SJCRH30 (cell line): ENCODE results near the gene VPS72. TPM values are rescaled to one million over a fixed set of nuclear protein-coding genes. Genes with fewer than 3 reads are reported as not detected.

ENCODE experiments used
- DNase-seq, 2 experiments: peaks; one replicate each; pipeline ENCODE4 v3.0.0-alpha.2; 2015 to 2020
- H3K27ac ChIP-seq: fragments of 250-450 bp; sonication (Bioruptor Pico); 2 replicates; pipeline ENCODE4 v1.5.1; 2020; ENCODE audit warnings: mild to moderate bottlenecking, moderate library complexity
- H3K27me3 ChIP-seq: fragments of 250-450 bp; sonication (Bioruptor Pico); 2 replicates; pipeline ENCODE4 v1.5.1; 2020; ENCODE audit warnings: mild to moderate bottlenecking, moderate library complexity
- H3K36me3 ChIP-seq: fragments of 250-450 bp; sonication (Bioruptor Pico); 2 replicates; pipeline ENCODE4 v1.5.1; 2020; ENCODE audit warnings: mild to moderate bottlenecking, moderate library complexity
- H3K4me1 ChIP-seq: fragments of 250-450 bp; sonication (Bioruptor Pico); 2 replicates; pipeline ENCODE4 v1.5.1; 2020; ENCODE audit warnings: mild to moderate bottlenecking, moderate library complexity
- H3K4me3 ChIP-seq: fragments of 250-450 bp; sonication (Bioruptor Pico); 2 replicates; pipeline ENCODE4 v1.5.1; 2020; ENCODE audit warnings: mild to moderate bottlenecking, moderate library complexity
- H3K9me3 ChIP-seq: fragments of 250-450 bp; sonication (Bioruptor Pico); replicated peaks from 2 replicates; pipeline ENCODE4 v1.5.1; 2020; ENCODE audit warnings: mild to moderate bottlenecking, moderate library complexity
- total RNA-seq: library from RNA; depleted of rRNA; stranded (reverse); fragments of >200 nt; shearing (Covaris generic); gene quantifications from 2 replicates; pipeline ENCODE4 v1.2.3, GENCODE V29; 2014

VPS72 gene
- total RNA-seq, 1 experiment from 2014 or later = 49.4 TPM

DNA sequence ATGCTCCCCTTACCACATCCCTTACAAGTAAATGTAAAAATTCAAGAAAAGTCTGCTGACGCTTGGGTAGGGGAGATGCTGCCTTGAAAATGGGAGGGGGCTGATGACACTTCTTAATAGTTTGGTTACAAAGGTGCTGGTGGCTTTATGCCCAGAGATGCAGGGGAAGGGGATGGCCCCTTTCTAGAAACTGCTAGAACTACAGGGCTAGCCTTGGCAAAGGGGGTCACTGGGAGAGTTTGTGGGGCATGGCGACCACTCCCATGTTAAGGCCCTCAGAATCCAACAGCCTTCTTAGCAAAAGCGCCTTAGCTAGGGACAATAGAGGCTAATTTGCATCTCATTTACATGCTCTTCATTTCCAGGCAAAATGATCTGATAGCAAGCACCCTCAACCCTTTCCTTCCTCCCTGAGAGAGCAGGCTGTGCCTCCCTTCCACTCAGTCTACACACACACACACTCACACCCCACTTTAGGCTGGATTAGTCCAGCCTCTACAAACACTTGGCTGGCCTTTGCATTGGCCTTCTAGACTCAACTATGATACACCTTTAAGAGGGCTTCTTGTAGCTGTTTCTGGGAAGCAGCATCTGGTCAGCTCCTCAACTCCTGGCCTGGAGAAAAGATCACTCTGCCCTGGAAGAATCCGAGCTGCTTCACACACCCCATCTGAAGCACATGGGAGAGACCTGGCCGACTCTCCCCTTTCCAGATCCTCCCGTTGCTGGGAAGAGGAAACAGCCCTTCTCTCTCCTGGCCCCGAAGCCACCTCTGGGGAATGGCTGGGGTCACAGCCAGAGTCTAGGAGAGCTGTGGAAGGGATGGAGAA lies 45.3 kb downstream of the VPS72 start:
- Histone ChIP-seq H3K27ac (no peak overlapping the region), H3K9me3 (no peaks in the 10 kb centered on the region), H3K4me3 (peak overlapping the region; percentile 65), H3K27me3 (no peaks in the 10 kb centered on the region), H3K36me3 (no peaks in the 10 kb centered on the region), H3K4me1 (peaks cover 30% of the 10 kb centered on the region)
- DNase-seq = peak in 1 of 2 experiments; percentile 28

DNA sequence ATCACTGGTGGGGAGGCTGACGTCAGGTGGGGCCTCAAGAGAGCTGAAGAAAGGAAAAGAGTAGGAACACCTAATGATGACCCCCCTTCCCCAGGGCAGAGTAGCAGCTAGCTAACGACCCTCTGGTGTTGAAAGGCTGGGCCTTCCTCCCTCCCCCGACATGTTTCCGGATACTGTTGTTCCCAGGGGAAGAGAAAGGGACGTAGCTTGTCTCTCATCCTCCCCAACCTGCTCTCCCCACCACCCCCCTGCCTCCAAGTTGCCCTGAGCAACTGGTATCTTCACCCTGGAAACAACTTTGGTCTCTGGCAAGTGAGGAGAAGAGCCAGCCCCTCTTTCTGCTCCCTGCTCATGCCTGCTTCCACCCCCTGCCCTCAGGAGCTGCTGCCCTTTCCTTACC lies 46.0 kb downstream of the VPS72 start:
- no peaks in the 10 kb centered on the region for H3K9me3 ChIP-seq
- no peak overlapping the region; the same call in 1 of the 2 replicates for H3K27ac ChIP-seq
- no peak for DNase-seq
- no peaks in the 10 kb centered on the region for H3K36me3 ChIP-seq
- no peak overlapping the region for H3K4me3 ChIP-seq
- peaks cover 30% of the 10 kb centered on the region for H3K4me1 ChIP-seq
- no peaks in the 10 kb centered on the region for H3K27me3 ChIP-seq

DNA sequence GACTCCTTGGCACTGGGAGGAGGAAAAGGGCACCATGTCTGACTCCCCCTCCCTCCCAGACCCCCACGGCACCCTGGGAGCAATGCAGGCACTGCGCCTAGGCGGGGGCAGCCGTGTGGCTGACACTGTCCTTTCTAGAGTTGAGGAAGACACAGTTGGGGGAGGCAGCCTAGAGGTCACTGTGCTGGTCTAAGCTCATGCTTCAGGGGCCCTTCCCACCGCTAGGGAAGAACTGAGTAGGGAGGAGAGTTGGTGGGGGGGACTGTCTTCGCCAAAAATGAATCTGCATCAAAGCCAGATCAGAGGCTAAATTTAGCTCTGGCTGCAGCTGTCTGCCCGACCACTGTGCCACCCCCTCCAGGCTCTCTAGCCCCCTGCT lies 47.0 kb downstream of the VPS72 start:
- peak overlapping the region; percentile 93 for H3K27ac ChIP-seq

DNA sequence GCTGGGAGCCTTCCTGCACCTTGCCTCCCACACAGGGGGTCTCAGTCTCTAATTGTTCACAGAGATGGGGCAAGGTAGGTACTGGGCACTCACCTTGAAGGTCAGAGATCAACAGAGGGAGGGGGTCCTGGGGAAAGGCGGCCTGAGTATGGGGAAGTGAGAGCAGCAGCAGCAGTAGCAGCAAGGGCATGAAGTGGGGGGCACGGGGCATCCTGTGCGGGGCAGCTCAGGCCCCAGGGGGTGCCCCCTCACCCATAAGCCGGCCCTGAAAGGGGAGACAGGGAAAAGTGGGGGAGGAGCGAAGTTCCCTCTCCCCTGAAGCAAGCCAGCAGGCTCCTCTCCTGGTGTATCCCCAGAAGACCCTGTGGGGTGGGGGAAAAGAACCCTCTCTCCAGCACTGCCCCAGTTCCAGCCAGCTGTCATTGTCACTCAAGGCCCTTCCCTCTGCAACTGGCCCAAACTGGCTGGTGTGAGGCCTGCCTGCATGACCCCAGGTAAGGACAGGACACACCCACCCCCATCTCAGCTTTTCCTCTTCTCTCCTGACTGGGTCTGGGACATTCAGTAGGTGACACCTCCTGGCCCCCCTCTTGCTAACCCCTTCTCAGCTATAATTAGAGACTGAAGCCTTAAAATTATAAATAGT lies 47.5 kb downstream of the VPS72 start:
- Histone ChIP-seq H3K27ac (peak overlapping the region; percentile 93), H3K4me3 (peak overlapping the region; percentile 20), H3K4me1 (peaks cover 29% of the 10 kb centered on the region), H3K36me3 (no peaks in the 10 kb centered on the region), H3K9me3 (no peaks in the 10 kb centered on the region), H3K27me3 (no peaks in the 10 kb centered on the region)
- DNase-seq = peak; percentile 95 to 96

More for the DNA sequence above, 47.0 kb downstream of the VPS72 start:
- H3K4me1 ChIP-seq = peaks cover 30% of the 10 kb centered on the region
- no peaks in the 10 kb centered on the region for H3K27me3 ChIP-seq
- H3K9me3 ChIP-seq = no peaks in the 10 kb centered on the region
- H3K36me3 ChIP-seq = no peaks in the 10 kb centered on the region
- peak overlapping the region; percentile 20 for H3K4me3 ChIP-seq
- DNase-seq = peak; percentile 74 to 78

DNA sequence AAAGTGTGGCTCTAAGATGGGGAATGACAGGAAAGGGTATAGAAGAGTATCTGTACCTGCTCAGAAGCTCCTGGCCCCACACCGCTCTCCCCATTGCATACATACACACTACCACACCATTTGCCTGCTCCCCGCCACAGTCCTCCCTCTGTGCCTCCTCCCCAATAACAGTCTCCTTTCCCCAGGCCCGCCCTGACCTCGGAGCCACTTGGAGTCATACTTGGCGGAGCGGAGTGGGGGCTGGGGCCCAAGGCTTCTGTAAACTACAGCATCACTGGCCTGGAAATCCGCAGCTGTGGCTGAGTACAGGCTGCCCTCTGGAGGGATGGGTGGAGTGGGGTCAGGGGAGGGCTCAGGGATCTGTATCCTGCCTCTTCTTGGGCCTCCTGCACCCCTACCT lies 52.2 kb downstream of the VPS72 start:
- Histone ChIP-seq H3K4me3 (no peak overlapping the region), H3K27ac (no peak overlapping the region), H3K9me3 (no peaks in the 10 kb centered on the region), H3K4me1 (peaks cover 12% of the 10 kb centered on the region), H3K27me3 (no peaks in the 10 kb centered on the region), H3K36me3 (peaks cover 9% of the 10 kb centered on the region; the same call in 1 of the 2 replicates)
- no peak for DNase-seq

DNA sequence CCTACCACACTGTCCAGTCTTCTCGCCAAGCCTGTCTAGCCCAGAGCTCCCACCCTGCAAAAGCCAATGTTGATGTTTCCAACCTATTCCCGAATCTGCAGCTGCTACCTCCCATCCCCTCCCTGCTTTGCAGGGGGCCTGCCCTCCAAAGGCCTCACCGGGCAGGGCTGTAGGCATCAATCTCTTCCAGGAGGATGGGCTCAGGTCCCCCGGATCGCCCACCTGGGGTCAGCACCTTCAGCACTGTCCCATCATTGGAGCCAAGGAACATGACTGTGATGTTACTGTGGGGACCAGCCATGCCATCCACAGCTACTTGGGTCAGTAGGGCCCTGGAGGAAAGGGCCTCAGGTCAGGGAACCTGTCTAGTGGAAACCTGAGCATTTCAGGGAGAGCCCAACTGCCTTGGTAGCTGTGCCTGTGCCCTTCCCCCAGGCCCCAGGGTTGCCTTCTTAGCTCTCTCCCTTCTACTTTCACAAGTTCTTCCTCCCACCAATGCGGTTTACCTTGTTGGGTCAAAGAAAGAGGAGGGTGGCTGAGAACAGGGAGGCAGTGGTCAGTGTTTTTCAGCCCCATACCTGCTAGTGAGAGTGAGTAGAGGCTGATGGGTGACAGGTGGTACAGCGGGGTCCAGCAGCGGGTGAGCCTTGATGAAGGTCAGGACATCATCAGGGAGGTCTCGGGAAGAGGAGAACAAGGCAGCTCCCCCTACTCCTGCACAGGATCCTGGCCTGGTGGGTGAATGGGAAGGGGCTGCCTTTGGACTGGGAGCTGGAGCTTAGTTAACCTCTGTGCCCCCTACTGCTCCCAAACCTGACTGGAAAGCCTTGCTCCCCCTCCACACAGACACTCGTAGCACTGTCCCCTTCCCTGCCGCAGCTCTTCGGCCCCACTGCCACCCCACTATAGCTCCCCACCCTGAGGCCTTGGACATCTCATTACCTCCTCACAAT lies 54.3 kb downstream of the VPS72 start:
- H3K36me3 ChIP-seq = peaks cover 9% of the 10 kb centered on the region; the same call in 1 of the 2 replicates

DNA sequence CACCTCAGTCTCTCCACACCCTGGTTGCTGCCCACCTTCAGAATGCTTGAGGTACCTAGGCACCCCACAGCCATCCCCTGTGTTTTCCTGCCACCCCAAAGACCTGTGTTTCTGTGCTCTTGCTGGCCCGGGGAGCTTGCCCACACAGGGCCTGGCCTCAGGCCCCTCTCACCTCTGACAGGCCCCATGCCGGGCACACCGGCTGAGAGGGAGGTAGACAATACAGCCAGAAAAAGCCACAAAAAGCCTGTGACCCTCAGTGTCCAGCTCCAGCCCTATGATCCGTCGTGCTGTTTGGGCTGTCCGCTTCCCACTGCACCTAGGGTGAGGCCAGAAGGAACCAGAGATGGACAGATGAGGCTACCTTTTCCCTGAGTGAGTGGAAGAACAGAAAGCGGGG lies 55.0 kb downstream of the VPS72 start:
- Histone ChIP-seq H3K9me3 (no peaks in the 10 kb centered on the region), H3K4me3 (no peak overlapping the region), H3K27me3 (no peaks in the 10 kb centered on the region), H3K27ac (no peak overlapping the region), H3K36me3 (peaks cover 9% of the 10 kb centered on the region; the same call in 1 of the 2 replicates), H3K4me1 (no peaks in the 10 kb centered on the region)
- DNase-seq = no peak

More for the DNA sequence above, 54.3 kb downstream of the VPS72 start:
- Histone ChIP-seq H3K27ac (no peak overlapping the region), H3K9me3 (no peaks in the 10 kb centered on the region), H3K4me1 (no peaks in the 10 kb centered on the region), H3K4me3 (no peak overlapping the region), H3K27me3 (no peaks in the 10 kb centered on the region)
- no peak for DNase-seq

DNA sequence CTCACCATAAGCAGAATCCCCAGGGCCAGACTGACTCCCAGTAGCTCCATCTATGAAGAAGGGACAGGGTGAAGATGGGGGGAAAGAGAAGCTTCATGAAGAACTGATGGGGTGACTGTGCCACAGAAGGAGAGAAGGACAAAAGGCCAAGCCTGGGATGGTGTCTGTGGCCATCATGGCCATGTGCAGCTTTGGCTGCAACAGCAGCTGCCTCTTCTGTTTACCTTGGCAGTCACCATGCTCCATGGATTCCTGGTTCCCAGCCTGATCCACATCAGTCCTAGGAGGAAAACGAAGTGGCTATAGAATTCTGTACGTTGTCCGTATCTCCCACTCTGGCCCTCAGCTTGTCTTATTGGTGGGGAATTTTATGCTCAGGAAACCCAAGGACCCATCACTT lies 55.6 kb downstream of the VPS72 start:
- H3K36me3 ChIP-seq = peaks cover 9% of the 10 kb centered on the region; the same call in 1 of the 2 replicates
- DNase-seq = no peak
- H3K4me3 ChIP-seq = no peak overlapping the region
- H3K27me3 ChIP-seq = no peaks in the 10 kb centered on the region
- H3K9me3 ChIP-seq = no peaks in the 10 kb centered on the region
- H3K4me1 ChIP-seq = no peaks in the 10 kb centered on the region
- H3K27ac ChIP-seq = no peak overlapping the region

DNA sequence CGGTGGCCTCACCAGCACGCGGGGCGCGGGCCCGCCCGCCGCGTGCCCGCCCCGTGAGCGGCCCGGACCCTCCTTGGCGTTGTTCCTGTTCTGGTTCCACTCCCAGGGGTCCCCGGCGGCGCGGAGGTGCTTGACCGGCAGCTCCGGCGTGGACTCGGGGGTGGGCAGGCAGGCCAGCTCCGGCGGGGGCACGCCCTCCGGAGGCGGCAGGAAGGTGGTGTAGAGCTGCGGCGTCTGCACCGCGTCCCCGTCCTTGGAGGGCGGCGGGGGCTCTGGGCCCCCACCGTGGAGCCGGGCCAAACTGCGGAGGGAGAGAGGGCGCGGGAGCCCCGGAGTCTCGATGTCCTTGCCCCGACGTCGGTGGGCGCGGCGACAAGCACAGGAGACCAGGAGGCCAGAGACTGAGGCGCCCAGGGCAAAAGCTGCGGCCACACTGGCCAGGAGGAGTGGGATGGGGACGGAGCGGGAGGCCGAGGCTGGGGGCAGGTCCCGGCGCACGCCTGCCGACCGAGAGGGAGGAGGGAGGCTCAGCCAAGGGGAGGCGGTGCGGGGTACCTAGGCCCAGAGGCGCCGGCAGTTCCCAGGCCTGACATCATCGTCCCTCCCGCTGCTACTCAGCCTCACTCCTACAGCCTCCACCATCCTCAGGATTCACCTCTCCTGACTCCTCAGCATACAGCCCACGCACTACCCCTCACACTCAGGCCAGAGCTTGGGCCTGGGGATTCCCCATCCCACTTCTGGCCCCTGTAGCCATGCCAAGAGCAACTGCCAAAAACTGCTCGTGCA lies 56.8 kb downstream of the VPS72 start:
- Histone ChIP-seq H3K4me3 (no peak overlapping the region), H3K4me1 (no peaks in the 10 kb centered on the region), H3K27ac (no peak overlapping the region), H3K27me3 (no peaks in the 10 kb centered on the region), H3K36me3 (peaks cover 9% of the 10 kb centered on the region; the same call in 1 of the 2 replicates), H3K9me3 (no peaks in the 10 kb centered on the region)
- no peak for DNase-seq

DNA sequence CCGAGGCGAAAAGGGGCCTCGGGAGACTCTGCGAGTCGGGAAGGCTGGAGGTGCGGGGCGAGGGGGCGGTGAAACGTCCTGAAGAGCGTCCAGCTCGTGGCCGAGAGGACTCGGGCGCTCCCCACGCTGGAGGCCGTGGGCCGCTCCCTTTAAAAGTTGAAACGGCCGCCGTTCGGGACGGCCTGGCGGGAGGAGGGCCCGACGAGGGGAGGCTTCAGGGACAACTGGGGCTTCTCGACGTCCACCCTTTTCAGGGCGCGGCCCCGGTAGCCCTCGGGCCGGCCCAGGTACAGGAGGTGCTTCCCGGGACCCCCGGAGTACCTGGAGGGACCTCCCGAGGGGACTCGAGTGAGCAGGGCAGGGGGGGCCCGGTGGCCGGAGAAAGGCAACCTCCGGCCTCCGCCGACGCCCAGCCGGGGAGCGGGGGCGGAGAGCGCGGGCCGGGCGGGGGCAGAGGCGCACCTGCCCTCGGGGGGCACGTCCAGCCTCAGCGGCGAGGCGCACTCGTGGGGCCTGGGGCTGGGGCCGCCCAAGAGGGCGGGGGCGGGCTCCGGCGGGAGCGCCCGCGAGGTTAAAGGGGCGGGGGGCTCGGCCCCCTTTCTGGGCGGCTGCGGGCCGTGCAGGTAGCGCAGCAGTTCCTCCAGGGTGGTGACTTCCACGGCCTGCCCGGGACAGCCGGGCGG lies 57.5 kb downstream of the VPS72 start:
- H3K27ac ChIP-seq = no peak overlapping the region
- no peaks in the 10 kb centered on the region for H3K9me3 ChIP-seq
- no peak overlapping the region for H3K4me3 ChIP-seq
- H3K36me3 ChIP-seq = peaks cover 9% of the 10 kb centered on the region; the same call in 1 of the 2 replicates
- no peaks in the 10 kb centered on the region for H3K4me1 ChIP-seq
- DNase-seq = no peak
- no peaks in the 10 kb centered on the region for H3K27me3 ChIP-seq

DNA sequence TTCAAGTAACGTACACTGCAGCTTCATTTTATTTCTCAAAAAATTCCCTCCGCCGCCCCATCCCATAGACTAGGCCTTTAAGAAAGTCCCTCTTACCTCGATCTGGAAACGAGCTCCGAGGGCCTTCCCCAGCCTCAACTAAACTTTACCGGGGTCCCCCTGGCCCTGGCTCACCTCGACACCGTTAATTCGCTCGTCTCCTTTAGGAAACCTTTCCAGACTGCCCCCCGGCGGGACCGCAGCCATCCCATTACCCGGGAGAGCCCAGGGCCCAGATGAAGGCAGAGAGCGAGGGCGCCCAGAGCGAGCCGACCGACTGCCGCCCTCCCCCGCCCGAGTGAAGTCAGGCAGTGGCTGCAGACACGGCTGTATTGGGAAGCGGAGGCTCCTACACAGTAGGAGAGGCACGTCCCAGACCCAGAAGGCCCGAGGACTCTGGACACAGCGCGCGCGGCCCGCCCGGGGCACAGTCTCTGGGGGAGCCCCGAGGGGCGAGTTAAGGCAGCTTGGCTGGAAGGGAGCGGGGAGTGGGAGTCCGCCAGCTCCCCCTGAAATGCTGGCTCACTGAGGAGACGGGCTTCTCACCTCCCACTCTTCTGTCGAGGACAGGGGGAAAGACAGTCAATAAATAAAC lies 58.2 kb downstream of the VPS72 start:
- no peaks in the 10 kb centered on the region for H3K27me3 ChIP-seq
- peaks cover 9% of the 10 kb centered on the region; the same call in 1 of the 2 replicates for H3K36me3 ChIP-seq
- no peak overlapping the region for H3K4me3 ChIP-seq
- H3K9me3 ChIP-seq = no peaks in the 10 kb centered on the region
- no peak for DNase-seq
- H3K27ac ChIP-seq = no peak overlapping the region
- H3K4me1 ChIP-seq = no peaks in the 10 kb centered on the region

DNA sequence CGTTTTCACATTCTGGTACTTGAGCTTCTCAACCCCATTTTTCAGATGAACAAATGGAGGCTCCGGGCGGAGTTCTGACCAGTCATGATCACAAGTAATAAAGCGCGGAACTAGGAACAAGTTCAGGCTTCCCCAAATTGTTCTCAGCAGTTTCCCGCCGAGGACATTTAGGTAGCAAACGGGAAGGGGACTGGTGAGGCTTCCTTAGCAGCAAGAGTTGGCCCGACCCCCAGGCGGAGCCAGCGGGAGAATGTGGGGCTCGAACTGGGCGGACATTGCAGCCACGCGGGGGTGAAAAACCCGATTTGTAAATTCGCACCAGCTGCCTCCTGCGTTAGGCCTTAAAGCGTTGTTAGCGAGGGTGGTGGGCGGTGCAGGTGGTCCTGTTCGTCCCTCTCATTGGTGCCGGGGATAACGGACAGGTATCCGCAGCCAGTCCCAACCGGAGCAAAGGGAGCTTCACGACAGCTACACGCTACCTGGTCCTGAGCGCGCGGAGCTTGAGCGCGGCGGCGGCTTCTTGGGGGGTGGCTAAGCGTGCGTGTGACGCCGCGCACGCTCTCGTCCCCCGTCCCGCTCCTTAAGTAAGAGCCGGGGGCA lies 58.9 kb downstream of the VPS72 start:
- DNase-seq = no peak
- Histone ChIP-seq H3K4me1 (no peaks in the 10 kb centered on the region), H3K36me3 (peaks cover 9% of the 10 kb centered on the region; the same call in 1 of the 2 replicates), H3K27ac (no peak overlapping the region), H3K9me3 (no peaks in the 10 kb centered on the region), H3K27me3 (no peaks in the 10 kb centered on the region), H3K4me3 (no peak overlapping the region)

DNA sequence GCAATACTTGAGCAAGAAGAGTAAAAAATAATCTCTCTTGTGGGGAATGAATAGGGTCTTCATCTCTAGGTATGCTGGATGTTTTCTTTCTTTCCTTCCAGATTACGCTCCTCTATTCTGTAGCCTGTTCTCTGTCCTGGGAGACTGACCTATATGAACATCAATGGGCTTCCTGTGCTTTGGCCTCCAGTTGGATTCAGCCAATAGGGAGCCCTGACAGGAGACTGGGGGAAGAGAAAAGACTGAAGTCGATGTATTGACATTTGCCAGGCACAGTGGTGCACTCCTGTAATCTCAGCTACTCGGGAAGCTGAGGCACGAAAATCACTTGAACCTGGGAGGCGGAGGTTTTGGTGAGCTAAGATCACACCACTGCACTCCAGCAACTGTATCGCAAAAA lies 61.2 kb downstream of the VPS72 start:
- H3K36me3 ChIP-seq = peaks cover 3% of the 10 kb centered on the region; the same call in 1 of the 2 replicates
- H3K27me3 ChIP-seq = no peaks in the 10 kb centered on the region
- no peak for DNase-seq
- H3K4me3 ChIP-seq = no peak overlapping the region
- no peaks in the 10 kb centered on the region for H3K9me3 ChIP-seq
- H3K4me1 ChIP-seq = no peaks in the 10 kb centered on the region
- H3K27ac ChIP-seq = no peak overlapping the region
